Neural cell (in vitro differentiated cells): ENCODE data around the gene MOGAT3. TPM values are rescaled to one million over a fixed set of nuclear protein-coding genes. Genes with fewer than 3 reads are reported as not detected.

Experiments used
- H2AFZ ChIP-seq: fragments of 200-600, 300-800 bp; sonication (generic), shearing (Covaris generic); 2 replicates; pipeline ENCODE4 v1.6.0; 2014; ENCODE audit warnings: low read depth, mild to moderate bottlenecking, antibody characterized with exemption, low read length, moderate library complexity
- H3F3A ChIP-seq: fragments of 200-600 bp; shearing (Covaris generic); 2 replicates; pipeline ENCODE4 v1.6.1; 2016; ENCODE audit warnings: mild to moderate bottlenecking, moderate library complexity, mixed read lengths, antibody characterized with exemption, low read length; ENCODE audit not compliant: insufficient read depth, poor library complexity, severe bottlenecking
- H3K27ac ChIP-seq: fragments of 200-600, 300-800 bp; sonication (generic), shearing (Covaris generic); 2 replicates; pipeline ENCODE4 v1.5.1; 2014; ENCODE audit warnings: mild to moderate bottlenecking, low read length, moderate library complexity
- H3K27me3 ChIP-seq: fragments of 300-800, 200-600 bp; sonication (generic), shearing (Covaris generic); 2 replicates; pipeline ENCODE4 v1.6.0; 2014; ENCODE audit warnings: mild to moderate bottlenecking, low read depth, low read length, moderate library complexity; ENCODE audit not compliant: insufficient read depth
- H3K36me3 ChIP-seq: fragments of 300-800, 200-600 bp; sonication (generic), shearing (Covaris generic); 2 replicates; pipeline ENCODE4 v1.5.1; 2014; ENCODE audit warnings: mild to moderate bottlenecking, antibody characterized with exemption, low read length, moderate library complexity; ENCODE audit not compliant: insufficient read depth
- H3K4me2 ChIP-seq: fragments of 300-800, 200-600 bp; sonication (generic), shearing (Covaris generic); 2 replicates; pipeline ENCODE4 v1.6.0; 2014; ENCODE audit warnings: mild to moderate bottlenecking, low read length
- H3K4me3 ChIP-seq: fragments of 300-800, 200-600 bp; sonication (generic), shearing (Covaris generic); 2 replicates; pipeline ENCODE4 v1.5.1; 2014; ENCODE audit warnings: mild to moderate bottlenecking, low read length, moderate library complexity
- H3K79me2 ChIP-seq: fragments of 200-600 bp; shearing (Covaris generic); replicated peaks from 2 replicates; pipeline ENCODE4 v1.6.0; 2014; ENCODE audit warnings: mild to moderate bottlenecking, low read length, moderate library complexity; ENCODE audit not compliant: insufficient read depth
- H3K9ac ChIP-seq: fragments of 300-800, 200-600 bp; sonication (generic), shearing (Covaris generic); 2 replicates; pipeline ENCODE4 v1.6.1; 2016; ENCODE audit warnings: mild to moderate bottlenecking, low read length, mixed read lengths
- H3K9me2 ChIP-seq: fragments of 200-600 bp; shearing (Covaris generic); 2 replicates; pipeline ENCODE4 v1.6.1; 2016; ENCODE audit warnings: mild to moderate bottlenecking, low read length, mixed read lengths; ENCODE audit not compliant: insufficient read depth
- H3K9me3 ChIP-seq: fragments of 200-600, 300-800 bp; sonication (generic), shearing (Covaris generic); 2 replicates; pipeline ENCODE4 v1.6.1; 2016; ENCODE audit warnings: mild to moderate bottlenecking, mixed run types, low read length, moderate library complexity, mixed read lengths
- H4K20me1 ChIP-seq: fragments of 200-600 bp; shearing (Covaris generic); 2 replicates; pipeline ENCODE4 v1.6.1; 2016; ENCODE audit warnings: mild to moderate bottlenecking, mixed run types; ENCODE audit not compliant: insufficient read depth
- EP300 ChIP-seq: fragments of 450-650 bp; conservative IDR thresholded peaks from 2 replicates; pipeline ENCODE4 v1.6.1; 2014; ENCODE audit warnings: antibody characterized with exemption, mild to moderate bottlenecking, moderate library complexity; ENCODE audit not compliant: poor library complexity, severe bottlenecking
- EZH2 ChIP-seq: fragments of 200-600, 300-800 bp; shearing (Covaris generic), sonication (generic); IDR thresholded peaks from 2 replicates; pipeline ENCODE4 v1.6.1; 2014; ENCODE audit warnings: antibody characterized with exemption, low read length, borderline replicate concordance, mild to moderate bottlenecking; ENCODE audit not compliant: insufficient read depth, poor library complexity, severe bottlenecking
- MXI1 ChIP-seq: fragments of 450-650 bp; conservative IDR thresholded peaks from 2 replicates; pipeline ENCODE4 v1.6.1; 2014; ENCODE audit warnings: antibody characterized with exemption, mild to moderate bottlenecking; ENCODE audit not compliant: poor library complexity, severe bottlenecking
- POLR2AphosphoS5 ChIP-seq: IDR thresholded peaks from 2 replicates; pipeline ENCODE4 v1.6.1; 2012
- RAD21 ChIP-seq: fragments of 450-650 bp; conservative IDR thresholded peaks from 2 replicates; pipeline ENCODE4 v1.6.1; 2014; ENCODE audit warnings: antibody characterized with exemption, mild to moderate bottlenecking, moderate library complexity
- SMC3 ChIP-seq: fragments of 450-650 bp; conservative IDR thresholded peaks from 2 replicates; pipeline ENCODE4 v1.6.1; 2014; ENCODE audit warnings: antibody characterized with exemption, mild to moderate bottlenecking, moderate library complexity; ENCODE audit not compliant: poor library complexity
- TAF1 ChIP-seq: IDR thresholded peaks from 2 replicates; pipeline ENCODE4 v1.6.1; 2012; ENCODE audit warnings: low read depth
- polyA plus RNA-seq: library from polyadenylated mRNA; depleted of rRNA; stranded (reverse); fragments of >200 nt; gene quantifications from 2 replicates; pipeline ENCODE4 v1.2.3, GENCODE V29; 2014
- TF ChIP-seq, protein P1 (sequence below): IDR thresholded peaks from 2 replicates; pipeline ENCODE4 v1.6.1; 2012; ENCODE audit warnings: borderline replicate concordance
- TF ChIP-seq, protein P2 (sequence below): fragments of 450-650 bp; IDR thresholded peaks from 2 replicates; pipeline ENCODE4 v1.5.1; 2014; ENCODE audit warnings: antibody characterized with exemption, mild to moderate bottlenecking, moderate library complexity; ENCODE audit not compliant: poor library complexity, severe bottlenecking

Gene MOGAT3
- polyA plus RNA-seq, 1 donor from 2014 or later, result not detected

DNA sequence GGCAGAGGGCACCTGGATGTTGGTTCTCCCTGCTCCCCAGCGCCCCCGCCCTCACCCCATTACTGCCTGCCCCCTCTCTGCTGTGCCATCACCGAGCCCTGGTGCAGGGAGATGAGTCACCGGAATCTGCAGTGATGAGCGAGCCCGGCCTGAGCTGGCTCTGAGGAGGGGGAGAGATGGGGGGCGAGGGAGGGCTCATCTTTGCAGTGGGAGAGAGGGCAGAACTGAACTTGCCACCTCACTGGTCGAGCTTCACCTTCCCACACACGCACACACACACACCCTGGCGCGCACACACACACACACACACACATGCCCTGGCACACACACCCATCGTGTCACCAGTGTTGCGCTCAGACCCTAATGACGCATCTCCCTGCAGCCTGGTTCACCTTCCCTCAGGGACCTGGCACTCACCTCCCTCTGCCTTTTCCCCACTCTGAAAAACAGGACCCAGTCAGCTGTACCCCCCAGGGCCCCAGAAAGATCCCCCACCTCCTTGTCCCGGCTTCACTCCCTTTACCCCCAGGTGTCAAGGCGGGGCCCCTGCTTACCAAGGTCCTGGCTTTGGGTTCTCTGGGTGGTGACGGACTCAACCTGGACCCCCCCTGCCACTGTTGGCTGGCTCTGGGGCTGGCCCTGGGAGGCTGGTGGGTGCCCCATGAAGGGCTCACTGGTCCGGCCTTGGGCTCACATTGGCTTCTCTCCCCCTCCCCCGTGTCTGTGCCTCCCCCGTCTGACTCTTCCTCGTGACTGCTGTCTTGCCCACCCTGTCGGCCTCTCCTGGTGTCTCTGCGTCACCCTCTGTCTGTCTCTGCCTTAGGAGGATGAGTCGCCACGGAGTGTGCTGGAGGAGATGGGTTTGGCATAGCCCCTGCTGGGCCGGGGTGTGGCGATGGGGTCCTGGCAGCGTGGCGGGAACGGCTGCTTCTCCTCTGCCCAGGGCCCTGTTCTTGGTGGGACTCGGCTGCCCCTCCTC is 40.9 kb downstream of the MOGAT3 start:
- Histone ChIP-seq H3K9ac (no peak overlapping the region), H3K27ac (no peak overlapping the region), H3K9me2 (no peaks in the 10 kb centered on the region), H3K4me3 (no peak overlapping the region), H3K9me3 (no peaks in the 10 kb centered on the region), H4K20me1 (no peaks in the 10 kb centered on the region), H3F3A (no peaks in the 10 kb centered on the region), H3K36me3 (no peaks in the 10 kb centered on the region), H3K4me2 (no peak overlapping the region), H3K27me3 (peaks cover 5% of the 10 kb centered on the region), H2AFZ (no peak overlapping the region), H3K79me2 (peaks cover 8% of the 10 kb centered on the region)
- TF ChIP-seq, protein P1, sequence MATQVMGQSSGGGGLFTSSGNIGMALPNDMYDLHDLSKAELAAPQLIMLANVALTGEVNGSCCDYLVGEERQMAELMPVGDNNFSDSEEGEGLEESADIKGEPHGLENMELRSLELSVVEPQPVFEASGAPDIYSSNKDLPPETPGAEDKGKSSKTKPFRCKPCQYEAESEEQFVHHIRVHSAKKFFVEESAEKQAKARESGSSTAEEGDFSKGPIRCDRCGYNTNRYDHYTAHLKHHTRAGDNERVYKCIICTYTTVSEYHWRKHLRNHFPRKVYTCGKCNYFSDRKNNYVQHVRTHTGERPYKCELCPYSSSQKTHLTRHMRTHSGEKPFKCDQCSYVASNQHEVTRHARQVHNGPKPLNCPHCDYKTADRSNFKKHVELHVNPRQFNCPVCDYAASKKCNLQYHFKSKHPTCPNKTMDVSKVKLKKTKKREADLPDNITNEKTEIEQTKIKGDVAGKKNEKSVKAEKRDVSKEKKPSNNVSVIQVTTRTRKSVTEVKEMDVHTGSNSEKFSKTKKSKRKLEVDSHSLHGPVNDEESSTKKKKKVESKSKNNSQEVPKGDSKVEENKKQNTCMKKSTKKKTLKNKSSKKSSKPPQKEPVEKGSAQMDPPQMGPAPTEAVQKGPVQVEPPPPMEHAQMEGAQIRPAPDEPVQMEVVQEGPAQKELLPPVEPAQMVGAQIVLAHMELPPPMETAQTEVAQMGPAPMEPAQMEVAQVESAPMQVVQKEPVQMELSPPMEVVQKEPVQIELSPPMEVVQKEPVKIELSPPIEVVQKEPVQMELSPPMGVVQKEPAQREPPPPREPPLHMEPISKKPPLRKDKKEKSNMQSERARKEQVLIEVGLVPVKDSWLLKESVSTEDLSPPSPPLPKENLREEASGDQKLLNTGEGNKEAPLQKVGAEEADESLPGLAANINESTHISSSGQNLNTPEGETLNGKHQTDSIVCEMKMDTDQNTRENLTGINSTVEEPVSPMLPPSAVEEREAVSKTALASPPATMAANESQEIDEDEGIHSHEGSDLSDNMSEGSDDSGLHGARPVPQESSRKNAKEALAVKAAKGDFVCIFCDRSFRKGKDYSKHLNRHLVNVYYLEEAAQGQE, result no peak

DNA sequence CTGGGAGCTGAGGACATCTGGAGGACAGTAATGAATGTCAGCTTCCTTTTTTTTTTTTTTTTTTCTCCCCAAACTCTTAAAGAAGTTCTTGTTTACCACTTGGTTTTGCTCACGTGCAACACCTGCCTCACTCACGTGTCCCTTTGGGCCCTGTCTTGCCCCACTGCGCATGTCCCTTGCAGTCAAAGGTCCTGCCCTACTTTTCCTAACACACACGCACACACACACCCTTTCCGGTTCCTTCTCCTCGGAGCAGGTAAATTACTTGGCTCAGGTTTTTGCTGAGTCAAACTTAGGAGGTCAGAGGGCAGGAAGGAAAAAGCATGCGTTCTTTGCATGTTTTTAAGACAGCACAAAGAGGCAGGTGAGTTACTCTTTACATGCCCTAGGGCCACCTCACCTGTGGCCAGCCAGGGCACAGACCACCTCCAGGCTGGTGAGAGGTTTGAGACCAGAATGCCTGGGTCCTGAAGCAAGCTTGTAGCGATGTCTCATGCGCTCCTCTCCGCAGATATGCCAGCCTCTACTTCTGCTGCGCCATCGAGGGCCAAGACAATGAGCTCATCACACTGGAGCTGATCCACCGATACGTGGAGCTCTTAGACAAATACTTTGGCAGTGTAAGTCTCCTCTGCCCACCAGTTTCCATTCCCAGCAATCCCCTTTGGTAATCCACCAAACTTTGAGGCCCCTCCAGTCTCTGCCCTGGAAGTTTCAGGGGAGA is 43.8 kb downstream of the MOGAT3 start:
- Histone ChIP-seq H3K27me3 (no peaks in the 10 kb centered on the region), H2AFZ (no peak overlapping the region), H3K9me2 (no peaks in the 10 kb centered on the region), H3K9me3 (no peaks in the 10 kb centered on the region), H3K27ac (no peak overlapping the region), H3F3A (no peaks in the 10 kb centered on the region), H3K9ac (no peak overlapping the region), H4K20me1 (no peaks in the 10 kb centered on the region), H3K4me3 (no peak overlapping the region), H3K4me2 (no peak overlapping the region), H3K79me2 (peaks cover 9% of the 10 kb centered on the region), H3K36me3 (no peaks in the 10 kb centered on the region)
- TF ChIP-seq SMC3, result no peak
- no peak for TF ChIP-seq TAF1
- TF ChIP-seq EZH2, result no peak
- no peak for TF ChIP-seq MXI1
- TF ChIP-seq, protein P2, sequence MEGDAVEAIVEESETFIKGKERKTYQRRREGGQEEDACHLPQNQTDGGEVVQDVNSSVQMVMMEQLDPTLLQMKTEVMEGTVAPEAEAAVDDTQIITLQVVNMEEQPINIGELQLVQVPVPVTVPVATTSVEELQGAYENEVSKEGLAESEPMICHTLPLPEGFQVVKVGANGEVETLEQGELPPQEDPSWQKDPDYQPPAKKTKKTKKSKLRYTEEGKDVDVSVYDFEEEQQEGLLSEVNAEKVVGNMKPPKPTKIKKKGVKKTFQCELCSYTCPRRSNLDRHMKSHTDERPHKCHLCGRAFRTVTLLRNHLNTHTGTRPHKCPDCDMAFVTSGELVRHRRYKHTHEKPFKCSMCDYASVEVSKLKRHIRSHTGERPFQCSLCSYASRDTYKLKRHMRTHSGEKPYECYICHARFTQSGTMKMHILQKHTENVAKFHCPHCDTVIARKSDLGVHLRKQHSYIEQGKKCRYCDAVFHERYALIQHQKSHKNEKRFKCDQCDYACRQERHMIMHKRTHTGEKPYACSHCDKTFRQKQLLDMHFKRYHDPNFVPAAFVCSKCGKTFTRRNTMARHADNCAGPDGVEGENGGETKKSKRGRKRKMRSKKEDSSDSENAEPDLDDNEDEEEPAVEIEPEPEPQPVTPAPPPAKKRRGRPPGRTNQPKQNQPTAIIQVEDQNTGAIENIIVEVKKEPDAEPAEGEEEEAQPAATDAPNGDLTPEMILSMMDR, result no peak
- TF ChIP-seq EP300, result no peak
- no peak for TF ChIP-seq RAD21
- TF ChIP-seq POLR2AphosphoS5, result no peak
- TF ChIP-seq, protein P1, result no peak
